Effector memory CD4-positive, alpha-beta T cell (primary cell): ENCODE results near the gene ARL6IP5.

Experiments
- DNase-seq, 3 donors: peaks; one replicate each; pipeline ENCODE4 v3.0.0-alpha.2; 2020
- H3K27ac ChIP-seq: 2 replicates; pipeline ENCODE4 v1.7.0; 2013; ENCODE audit warnings: mild to moderate bottlenecking, low read length, moderate library complexity; ENCODE audit not compliant: insufficient read depth, poor library complexity, severe bottlenecking
- H3K27me3 ChIP-seq: replicated peaks from 2 replicates; pipeline ENCODE4 v1.7.0; 2013; ENCODE audit warnings: mild to moderate bottlenecking, low read length; ENCODE audit not compliant: insufficient read depth, control insufficient read depth, poor library complexity, severe bottlenecking
- H3K36me3 ChIP-seq: 2 replicates; pipeline ENCODE4 v1.7.0; 2013; ENCODE audit warnings: mild to moderate bottlenecking, low read length, moderate library complexity; ENCODE audit not compliant: control insufficient read depth, insufficient read depth
- H3K4me1 ChIP-seq: 2 replicates; pipeline ENCODE4 v1.7.0; 2013; ENCODE audit warnings: low read length, mild to moderate bottlenecking; ENCODE audit not compliant: control insufficient read depth, insufficient read depth, poor library complexity, severe bottlenecking
- H3K4me3 ChIP-seq: 2 replicates; pipeline ENCODE4 v1.7.0; 2013; ENCODE audit warnings: low read length, low read depth, mild to moderate bottlenecking; ENCODE audit not compliant: insufficient read depth, poor library complexity, severe bottlenecking
- H3K9me3 ChIP-seq: 2 replicates; pipeline ENCODE4 v1.7.0; 2013; ENCODE audit warnings: mild to moderate bottlenecking, low read length, moderate library complexity; ENCODE audit not compliant: control insufficient read depth

ARL6IP5 gene

GRCh38 chr3:69085833-69086722, 1.3 kb downstream of the ARL6IP5 start:
- Histone ChIP-seq H3K4me1 (peaks cover 66% of the 10 kb centered on the region), H3K9me3 (no peaks in the 10 kb centered on the region), H3K36me3 (peaks cover 7% of the 10 kb centered on the region), H3K27me3 (no peaks in the 10 kb centered on the region), H3K27ac (peak overlapping the region; percentile 89), H3K4me3 (peak overlapping the region; percentile 89)
- DNase-seq: peak; percentile 48 to 50 (median 48)

- H3K4me1 ChIP-seq: peaks cover 66% of the 10 kb centered on the region
These were observed 2.5 kb downstream of the ARL6IP5 start for GRCh38 chr3:69087030-69087791.

GRCh38 chr3:69088063-69088462, 3.3 kb downstream of the ARL6IP5 start:
- Histone ChIP-seq H3K27ac (peak overlapping the region; percentile 89), H3K4me3 (peak overlapping the region; percentile 89), H3K27me3 (no peaks in the 10 kb centered on the region), H3K36me3 (peaks cover 7% of the 10 kb centered on the region), H3K4me1 (peaks cover 67% of the 10 kb centered on the region), H3K9me3 (no peaks in the 10 kb centered on the region)
- DNase-seq: no peak

More at GRCh38 chr3:69087030-69087791, 2.5 kb downstream of the ARL6IP5 start:
- no peaks in the 10 kb centered on the region for H3K27me3 ChIP-seq
- H3K4me3 ChIP-seq: peak overlapping the region; percentile 89
- H3K27ac ChIP-seq: peak overlapping the region; percentile 89
- H3K9me3 ChIP-seq: no peaks in the 10 kb centered on the region
- H3K36me3 ChIP-seq: peaks cover 7% of the 10 kb centered on the region
- DNase-seq: no peak

GRCh38 chr3:69090021-69090420, 5.3 kb downstream of the ARL6IP5 start:
- H3K4me3 ChIP-seq: peak overlapping the region; percentile 31
- peaks cover 72% of the 10 kb centered on the region for H3K4me1 ChIP-seq
- H3K27me3 ChIP-seq: no peaks in the 10 kb centered on the region
- peak overlapping the region; percentile 89 for H3K27ac ChIP-seq
- DNase-seq: no peak
- H3K9me3 ChIP-seq: no peaks in the 10 kb centered on the region
- H3K36me3 ChIP-seq: peaks cover 7% of the 10 kb centered on the region

- Histone ChIP-seq H3K27ac (peak overlapping the region; percentile 73), H3K9me3 (no peaks in the 10 kb centered on the region), H3K4me1 (peaks cover 86% of the 10 kb centered on the region), H3K36me3 (peaks cover 7% of the 10 kb centered on the region), H3K27me3 (no peaks in the 10 kb centered on the region), H3K4me3 (peak overlapping the region; percentile 30)
- DNase-seq: no peak
These were observed 6.8 kb downstream of the ARL6IP5 start for GRCh38 chr3:69091389-69092029.

GRCh38 chr3:69092030-69092516, 7.3 kb downstream of the ARL6IP5 start:
- peak overlapping the region; percentile 73 for H3K27ac ChIP-seq
- H3K4me1 ChIP-seq: peaks cover 91% of the 10 kb centered on the region
- peaks cover 7% of the 10 kb centered on the region for H3K36me3 ChIP-seq
- no peak for DNase-seq
- H3K4me3 ChIP-seq: peak overlapping the region; percentile 30
- no peaks in the 10 kb centered on the region for H3K27me3 ChIP-seq
- H3K9me3 ChIP-seq: no peaks in the 10 kb centered on the region

GRCh38 chr3:69094467-69095205, 9.9 kb downstream of the ARL6IP5 start:
- Histone ChIP-seq H3K4me3 (peak overlapping the region; percentile 9), H3K9me3 (no peaks in the 10 kb centered on the region), H3K27ac (peak overlapping the region; percentile 73), H3K4me1 (peaks cover 75% of the 10 kb centered on the region), H3K36me3 (peaks cover 6% of the 10 kb centered on the region), H3K27me3 (no peaks in the 10 kb centered on the region)
- no peak for DNase-seq

- Histone ChIP-seq H3K4me1 (peaks cover 66% of the 10 kb centered on the region), H3K4me3 (peak overlapping the region; percentile 1)
- DNase-seq: no peak
These were observed 10.9 kb downstream of the ARL6IP5 start for GRCh38 chr3:69095636-69096035.

GRCh38 chr3:69096299-69096698, 11.6 kb downstream of the ARL6IP5 start:
- Histone ChIP-seq H3K4me1 (peaks cover 60% of the 10 kb centered on the region), H3K27ac (peak overlapping the region; percentile 66), H3K27me3 (no peaks in the 10 kb centered on the region), H3K4me3 (peak overlapping the region; percentile 1), H3K9me3 (no peaks in the 10 kb centered on the region), H3K36me3 (no peaks in the 10 kb centered on the region)
- no peak for DNase-seq

More at GRCh38 chr3:69095636-69096035, 10.9 kb downstream of the ARL6IP5 start:
- Histone ChIP-seq H3K36me3 (no peaks in the 10 kb centered on the region), H3K27me3 (no peaks in the 10 kb centered on the region), H3K27ac (peak overlapping the region; percentile 66), H3K9me3 (no peaks in the 10 kb centered on the region)
